ENCODE data around the gene EFTUD2. TPM values are rescaled to one million over a fixed set of nuclear protein-coding genes. Genes with fewer than 3 reads are reported as not detected.

The EFTUD2 gene
- total and polyA plus RNA-seq, 2 donors: 34.4 to 79.3 TPM

Small RNA genes within 50 kb of the gene (small RNA-seq; reads per million reads assigned to genes)
- gene CCDC103 (not detected), gene MIR6783 (not detected), gene RN7SL405P (not detected)

Other genes starting within 250 kb of the EFTUD2 start
- not detected for gene MEIOC, start 243.0 kb downstream of the EFTUD2 start, total RNA-seq
- gene MEIOC, start 243.0 kb downstream of the EFTUD2 start, polyA plus RNA-seq: 0.05 TPM
- gene CCDC43, start 209.7 kb downstream of the EFTUD2 start, total RNA-seq: 27.4 TPM
- 10.8 TPM for gene CCDC43, start 209.7 kb downstream of the EFTUD2 start, polyA plus RNA-seq
- gene DBF4B, start 190.8 kb downstream of the EFTUD2 start, total RNA-seq: 7.1 TPM
- gene DBF4B, start 190.8 kb downstream of the EFTUD2 start, polyA plus RNA-seq: 7.2 TPM
- gene ADAM11, start 140.5 kb downstream of the EFTUD2 start, total RNA-seq: 1.9 TPM
- gene ADAM11, start 140.5 kb downstream of the EFTUD2 start, polyA plus RNA-seq: 0.81 TPM
- 63.2 TPM for gene GJC1, start 69.2 kb downstream of the EFTUD2 start, total RNA-seq
- 21.8 TPM for gene GJC1, start 69.2 kb downstream of the EFTUD2 start, polyA plus RNA-seq
- gene HIGD1B, start 51.6 kb downstream of the EFTUD2 start, total RNA-seq: 2.1 TPM
- 9.6 TPM for gene HIGD1B, start 51.6 kb downstream of the EFTUD2 start, polyA plus RNA-seq
- gene GFAP, start 16.1 kb upstream of the EFTUD2 start, total RNA-seq: 0.53 TPM
- 1.4 TPM for gene GFAP, start 16.1 kb upstream of the EFTUD2 start, polyA plus RNA-seq
- gene KIF18B, start 48.3 kb upstream of the EFTUD2 start, total RNA-seq: 2.5 TPM
- 0.20 TPM for gene KIF18B, start 48.3 kb upstream of the EFTUD2 start, polyA plus RNA-seq
- gene C1QL1, start 68.9 kb upstream of the EFTUD2 start, total RNA-seq: 12.6 TPM
- gene C1QL1, start 68.9 kb upstream of the EFTUD2 start, polyA plus RNA-seq: 15.1 TPM
- 26.5 TPM for gene DCAKD, start 152.2 kb upstream of the EFTUD2 start, total RNA-seq
- 39.4 TPM for gene DCAKD, start 152.2 kb upstream of the EFTUD2 start, polyA plus RNA-seq
- gene NMT1, start 161.9 kb upstream of the EFTUD2 start, total RNA-seq: 31.4 TPM
- 50.1 TPM for gene NMT1, start 161.9 kb upstream of the EFTUD2 start, polyA plus RNA-seq
- gene PLCD3, start 233.1 kb upstream of the EFTUD2 start, total RNA-seq: 18.1 TPM
- 84.1 TPM for gene PLCD3, start 233.1 kb upstream of the EFTUD2 start, polyA plus RNA-seq
- gene ACBD4, start 236.2 kb upstream of the EFTUD2 start, total RNA-seq: 4.5 TPM
- 18.2 TPM for gene ACBD4, start 236.2 kb upstream of the EFTUD2 start, polyA plus RNA-seq
- 19.2 TPM for gene HEXIM1, start 249.0 kb upstream of the EFTUD2 start, total RNA-seq
- 22.0 TPM for gene HEXIM1, start 249.0 kb upstream of the EFTUD2 start, polyA plus RNA-seq